Measurements from ENCODE around the gene PPWD1. TPM values are rescaled to one million over a fixed set of nuclear protein-coding genes. Genes with fewer than 3 reads are reported as not detected.

PPWD1 gene
- total and polyA plus RNA-seq, 12 donors = 15.3 to 181 (median 28.4) TPM

GRCh38 chr5:65624571-65625555 is 61.8 kb downstream of the PPWD1 start, which contains the start of the genes SHLD3 and TRAPPC13:
Gene SHLD3, plus strand, starts transcription at chr5:65625027. Its CDS starts 4,561 bp downstream, at chr5:65629588.
Gene TRAPPC13, plus strand, starts transcription at chr5:65625027. Its CDS starts 34 bp downstream, at chr5:65625061.
- peaks cover 14 to 34% of the 10 kb centered on the region in 2 donors for H3K4me1 ChIP-seq (replicated peaks in 1 of 2)
- H3K27ac ChIP-seq = peak within 1 kb of the TSS; percentile 75 to 90 (median 79)
- no peaks in the 10 kb centered on the region for H3K9me3 ChIP-seq (replicated peaks in 1 of 3)
- H3K4me3 ChIP-seq = peak within 1 kb of the TSS; percentile 60 to 93 (median 84)
- 0 to 1% (median 1%) methylated on average over 34 to 36 of the region's 36 CpGs for WGBS, 4 donors
- no peak for TF ChIP-seq POLR2A (IDR thresholded peaks at IDR 0.05)
- TF ChIP-seq, protein P1, sequence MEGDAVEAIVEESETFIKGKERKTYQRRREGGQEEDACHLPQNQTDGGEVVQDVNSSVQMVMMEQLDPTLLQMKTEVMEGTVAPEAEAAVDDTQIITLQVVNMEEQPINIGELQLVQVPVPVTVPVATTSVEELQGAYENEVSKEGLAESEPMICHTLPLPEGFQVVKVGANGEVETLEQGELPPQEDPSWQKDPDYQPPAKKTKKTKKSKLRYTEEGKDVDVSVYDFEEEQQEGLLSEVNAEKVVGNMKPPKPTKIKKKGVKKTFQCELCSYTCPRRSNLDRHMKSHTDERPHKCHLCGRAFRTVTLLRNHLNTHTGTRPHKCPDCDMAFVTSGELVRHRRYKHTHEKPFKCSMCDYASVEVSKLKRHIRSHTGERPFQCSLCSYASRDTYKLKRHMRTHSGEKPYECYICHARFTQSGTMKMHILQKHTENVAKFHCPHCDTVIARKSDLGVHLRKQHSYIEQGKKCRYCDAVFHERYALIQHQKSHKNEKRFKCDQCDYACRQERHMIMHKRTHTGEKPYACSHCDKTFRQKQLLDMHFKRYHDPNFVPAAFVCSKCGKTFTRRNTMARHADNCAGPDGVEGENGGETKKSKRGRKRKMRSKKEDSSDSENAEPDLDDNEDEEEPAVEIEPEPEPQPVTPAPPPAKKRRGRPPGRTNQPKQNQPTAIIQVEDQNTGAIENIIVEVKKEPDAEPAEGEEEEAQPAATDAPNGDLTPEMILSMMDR (IDR thresholded peaks at IDR 0.05) = peak in 3 of 6 experiments; percentile 24 to 35 (median 26)
- intact Hi-C loops (cut with DNase I) = no loop called here
- H3K27me3 ChIP-seq = no peaks in the 10 kb centered on the region
- H3K36me3 ChIP-seq (replicated peaks in 1 of 2) = no peaks in the 10 kb centered on the region
- peak; percentile 82 to 93 (median 87) for DNase-seq

- intact Hi-C loops (cut with DNase I) = no loop called here
- 60 to 66% (median 62%) methylated on average over 6 of the region's 6 CpGs for whole genome bisulfite sequencing, 4 donors
- peak overlapping the region in 2 of 5 donors; percentile 75 to 84 for H3K27ac ChIP-seq
These were observed 62.6 kb downstream of the PPWD1 start for GRCh38 chr5:65625743-65626142.

GRCh38 chr5:65630981-65631380 is 67.9 kb downstream of the PPWD1 start:
- Histone ChIP-seq H3K9me3 (replicated peaks in 1 of 3) (no peaks in the 10 kb centered on the region), H3K27ac (no peak overlapping the region), H3K36me3 (replicated peaks in 1 of 2) (peaks cover 0 to 1% of the 10 kb centered on the region in 2 donors), H3K27me3 (no peaks in the 10 kb centered on the region), H3K4me1 (replicated peaks in 1 of 2) (peaks cover under 1 to 3% of the 10 kb centered on the region in 2 donors), H3K4me3 (no peak overlapping the region)
- no peak for DNase-seq
- intact Hi-C loops (cut with DNase I) = no loop called here
- no peak for TF ChIP-seq POLR2A (IDR thresholded peaks at IDR 0.05)
- TF ChIP-seq, protein P1 (IDR thresholded peaks at IDR 0.05) = no peak

More at GRCh38 chr5:65625743-65626142, 62.6 kb downstream of the PPWD1 start:
- TF ChIP-seq, protein P1 (IDR thresholded peaks at IDR 0.05) = no peak
- no peak for TF ChIP-seq POLR2A (IDR thresholded peaks at IDR 0.05)
- no peaks in the 10 kb centered on the region for H3K36me3 ChIP-seq (replicated peaks in 1 of 2)
- peak overlapping the region in 2 of 4 donors; percentile 78 to 90 for H3K4me3 ChIP-seq
- peaks cover 14 to 34% of the 10 kb centered on the region in 2 donors for H3K4me1 ChIP-seq (replicated peaks in 1 of 2)
- no peaks in the 10 kb centered on the region for H3K27me3 ChIP-seq
- H3K9me3 ChIP-seq (replicated peaks in 1 of 3) = no peaks in the 10 kb centered on the region
- DNase-seq = no peak

Small RNA genes lying within 50 kb of the gene (small RNA-seq; reads per million reads assigned to genes)
- gene RNU6-540P = 0 reads per million in 2 donors

Other genes with a start within 250 kb of the PPWD1 start
- 10 to 100 TPM in 1 of 9 donors, 1 to 10 TPM in 4, under 1 TPM in 4; 0.54 to 11.9 (median 1.0) TPM for gene ADAMTS6, start 81.4 kb upstream of the PPWD1 start, total RNA-seq
- under 1 TPM; 0.24 to 0.91 (median 0.72) TPM for gene ADAMTS6, start 81.4 kb upstream of the PPWD1 start, polyA plus RNA-seq
- gene CENPK, start 128 bp upstream of the PPWD1 start, total RNA-seq = 10 to 100 TPM in 1 of 9 donors, 1 to 10 TPM in 5, under 1 TPM in 2, not detected in 1; 0.69 to 13.7 (median 1.4) TPM
- gene CENPK, start 128 bp upstream of the PPWD1 start, polyA plus RNA-seq = 1 to 10 TPM in 1 of 3 donors, under 1 TPM in 2; 0.32 to 3.1 (median 0.77) TPM
- gene TRIM23, start 61.0 kb downstream of the PPWD1 start, total RNA-seq = 10 to 100 TPM; 12.8 to 32.2 (median 19.3) TPM
- gene TRIM23, start 61.0 kb downstream of the PPWD1 start, polyA plus RNA-seq = 10 to 100 TPM in 1 of 3 donors, 1 to 10 TPM in 2; 4.2 to 14.1 (median 4.7) TPM
- 10 to 100 TPM in 1 of 9 donors, 1 to 10 TPM in 8; 1.0 to 11.7 (median 2.9) TPM for gene SHLD3, start 61.7 kb downstream of the PPWD1 start, total RNA-seq
- gene SHLD3, start 61.7 kb downstream of the PPWD1 start, polyA plus RNA-seq = 1 to 10 TPM; 2.8 to 5.5 (median 3.9) TPM
- 10 to 100 TPM in 8 of 9 donors, 1 to 10 TPM in 1; 9.8 to 53.6 (median 18.2) TPM for gene TRAPPC13, start 61.7 kb downstream of the PPWD1 start, total RNA-seq
- 10 to 100 TPM; 14.9 to 26.9 (median 19.5) TPM for gene TRAPPC13, start 61.7 kb downstream of the PPWD1 start, polyA plus RNA-seq
- 1 to 10 TPM; 1.1 to 7.1 (median 4.3) TPM for gene SGTB, start 158.8 kb downstream of the PPWD1 start, total RNA-seq
- 1 to 10 TPM; 1.0 to 4.2 (median 1.7) TPM for gene SGTB, start 158.8 kb downstream of the PPWD1 start, polyA plus RNA-seq
- 10 to 100 TPM in 2 of 9 donors, 1 to 10 TPM in 7; 4.3 to 14.1 (median 8.4) TPM for gene NLN, start 158.9 kb downstream of the PPWD1 start, total RNA-seq
- 10 to 100 TPM in 1 of 3 donors, 1 to 10 TPM in 1, under 1 TPM in 1; 0.77 to 13.7 (median 2.0) TPM for gene NLN, start 158.9 kb downstream of the PPWD1 start, polyA plus RNA-seq

Measured in adrenal gland (tissue), 12 donors.